ENCODE measurements around the gene ANKRD24. TPM values are rescaled to one million over a fixed set of nuclear protein-coding genes. Genes with fewer than 3 reads are reported as not detected.

Gene ANKRD24
- total and polyA plus RNA-seq, 2 of the 13 experiments (the other 11 are each of a cell fraction or from before 2014, with no cell fraction given), result 0.13 to 0.24 TPM

- no peak for TF ChIP-seq ZBTB40 (IDR thresholded peaks at IDR 0.05)
- TF ChIP-seq ZBTB40 (CRISPR knock-in tag; IDR thresholded peaks at IDR 0.05), result no peak; the same call in 1 of the 2 replicates
- no peak for TF ChIP-seq ZFP36L1 (CRISPR knock-in tag; IDR thresholded peaks at IDR 0.05)
- no peak for TF ChIP-seq RARG (CRISPR knock-in tag; IDR thresholded peaks at IDR 0.05; ENCODE audit: low read depth)
- peak; percentile 91; the same call in 1 of the 2 replicates for TF ChIP-seq PCBP1 (IDR thresholded peaks at IDR 0.05; ENCODE audit: borderline replicate concordance, low read depth, low read length)
- no peak for TF ChIP-seq AGO1 (IDR thresholded peaks at IDR 0.05; ENCODE audit: low read depth, low read length, poor library complexity, severe bottlenecking)
- no peak for TF ChIP-seq CBFB (CRISPR knock-in tag; IDR thresholded peaks at IDR 0.05)
- peak in 1 of 2 experiments; percentile 26; a peak in 1 of 4 replicates for TF ChIP-seq NR2F1 (CRISPR knock-in tag; IDR thresholded peaks at IDR 0.05)
- TF ChIP-seq ZNF138 (CRISPR knock-in tag; IDR thresholded peaks at IDR 0.05; ENCODE audit: low read depth), result no peak
- TF ChIP-seq ZNF574 (CRISPR knock-in tag; IDR thresholded peaks at IDR 0.05), result peak; percentile 55; the same call in 1 of the 2 replicates
- TF ChIP-seq SNRNP70 (IDR thresholded peaks at IDR 0.05; ENCODE audit: low read depth, low read length), result no peak
- no peak for TF ChIP-seq NFRKB (IDR thresholded peaks at IDR 0.05)
- TF ChIP-seq ESRRA (CRISPR knock-in tag; IDR thresholded peaks at IDR 0.05; ENCODE audit: low read depth), result 0 out of 2 replicates have a peak, but pooled peaks have one; percentile 36
- no peak for TF ChIP-seq SIN3B (IDR thresholded peaks at IDR 0.05; ENCODE audit: low read length)
- TF ChIP-seq ZNF30 (CRISPR knock-in tag; IDR thresholded peaks at IDR 0.05), result no peak
- no peak for TF ChIP-seq ZNF704 (CRISPR knock-in tag; IDR thresholded peaks at IDR 0.05; ENCODE audit: borderline replicate concordance)
- TF ChIP-seq ZNF383 (CRISPR knock-in tag; IDR thresholded peaks at IDR 0.05; ENCODE audit: borderline replicate concordance), result no peak
Measured at GRCh38 chr19:4233282-4233853, 50.9 kb downstream of the ANKRD24 start (continued).
